H1 (cell line): ENCODE results near the gene TRAPPC8. TPM values are rescaled to one million over a fixed set of nuclear protein-coding genes. Genes with fewer than 3 reads are reported as not detected.

Experiments used
- CTCF ChIA-PET: fragments of 300-600 bp; sonication (Branson Sonifier 250); formaldehyde crosslinking; loops from one replicate; lab custom pipeline; 2021; ENCODE audit not compliant: partially characterized antibody; lab: Charles Lee
- POLR2A ChIA-PET: fragments of 300-600 bp; sonication (Branson Sonifier 250); formaldehyde crosslinking; loops from one replicate; lab custom pipeline; 2021; ENCODE audit warnings: inconsistent platforms; ENCODE audit not compliant: partially characterized antibody; lab: Charles Lee
- DNase-seq, 2 experiments: peaks; one replicate each; pipeline versions ENCODE4 v3.0.0 to v3.0.0-alpha.2; 2010 to 2022; ENCODE audit warnings: low spot score in 2 of 2, low read depth in 1 of 2, mixed read lengths in 1 of 2
- FAIRE-seq: peaks from 2 replicates; lab custom pipeline; 2011; peaks lifted over from hg19 to GRCh38; lab: Jason Lieb, UNC
- H2AFZ ChIP-seq: 2 replicates; pipeline ENCODE4 v1.8.1; 2012; ENCODE audit warnings: low read length, inconsistent platforms
- H2AK5ac ChIP-seq: 2 replicates; pipeline ENCODE4 v1.6.1; 2013; ENCODE audit warnings: low read depth, low read length
- H2BK120ac ChIP-seq: replicated peaks from 2 replicates; pipeline ENCODE3; 2013; ENCODE audit warnings: low read depth, low read length, inconsistent platforms
- H2BK12ac ChIP-seq: 2 replicates; pipeline ENCODE4 v1.6.1; 2013; ENCODE audit warnings: low read depth, low read length
- H2BK15ac ChIP-seq: 2 replicates; pipeline ENCODE4 v1.6.1; 2013; ENCODE audit warnings: low read length
- H2BK20ac ChIP-seq: 2 replicates; pipeline ENCODE4 v1.6.1; 2013; ENCODE audit warnings: low read length
- H2BK5ac ChIP-seq: 2 replicates; pipeline ENCODE4 v1.6.1; 2013; ENCODE audit warnings: low read depth, low read length
- H3K14ac ChIP-seq: 2 replicates; pipeline ENCODE4 v1.6.1; 2013; ENCODE audit warnings: inconsistent platforms; ENCODE audit not compliant: insufficient read length
- H3K18ac ChIP-seq: 2 replicates; pipeline ENCODE4 v1.6.1; 2013; ENCODE audit warnings: low read length; ENCODE audit errors: extremely low read depth
- H3K23ac ChIP-seq: 2 replicates; pipeline ENCODE4 v1.6.1; 2013; ENCODE audit warnings: inconsistent platforms; ENCODE audit not compliant: insufficient read length
- H3K23me2 ChIP-seq: 2 replicates; pipeline ENCODE4 v1.6.1; 2013; ENCODE audit warnings: low read depth, low read length
- H3K27ac ChIP-seq: 2 replicates; pipeline ENCODE4 v1.6.1; 2011; ENCODE audit warnings: low read depth, low read length, inconsistent platforms
- H3K27me3 ChIP-seq, 4 experiments: replicated peaks in 1 of 4; 1 replicate in 1 of 4; 2 replicates in 3 of 4; pipeline versions ENCODE4 v1.6.1 to v1.8.1; 2011 to 2013; ENCODE audit warnings: low read length in 3 of 4, mild to moderate bottlenecking in 3 of 4, inconsistent platforms in 2 of 4, mixed read lengths in 2 of 4, moderate library complexity in 1 of 4; ENCODE audit not compliant: control insufficient read depth in 3 of 4, insufficient read depth in 3 of 4; ENCODE audit errors: extremely low read depth in 1 of 4
- H3K36me3 ChIP-seq, 4 experiments: 2 replicates each; pipeline versions ENCODE4 v1.6.1 to v1.8.1; 2011 to 2013; ENCODE audit warnings: mild to moderate bottlenecking in 4 of 4, low read length in 3 of 4, moderate library complexity in 2 of 4, control low read depth in 1 of 4, inconsistent platforms in 1 of 4; ENCODE audit not compliant: insufficient read depth in 4 of 4, control insufficient read depth in 2 of 4
- H3K4ac ChIP-seq: replicated peaks from 2 replicates; pipeline ENCODE3; 2013; ENCODE audit warnings: low read length, low read depth, mixed read lengths, inconsistent platforms; ENCODE audit not compliant: insufficient read length
- H3K4me1 ChIP-seq, 4 experiments: replicated peaks in 1 of 4; 1 replicate in 1 of 4; 2 replicates in 3 of 4; pipeline versions ENCODE4 v1.6.1 to v1.8.1; 2011 to 2013; ENCODE audit warnings: low read length in 3 of 4, inconsistent platforms in 2 of 4, mixed read lengths in 1 of 4; ENCODE audit not compliant: insufficient read depth in 4 of 4, control insufficient read depth in 3 of 4
- H3K4me2 ChIP-seq, 2 experiments: 2 replicates each; pipeline versions ENCODE4 v1.6.1 to v1.8.1; 2011 to 2013; ENCODE audit warnings: low read depth in 2 of 2, low read length in 2 of 2, control low read depth in 1 of 2, inconsistent platforms in 1 of 2, mild to moderate bottlenecking in 1 of 2; ENCODE audit not compliant: insufficient read depth in 1 of 2
- H3K4me3 ChIP-seq, 4 experiments: fragments of 200-600, 300-600 bp in 1 of 4; sonication (generic), shearing (Covaris generic), sonication (Bioruptor Twin) in 1 of 4; 2 replicates each; pipeline versions ENCODE4 v1.5.1 to v1.8.1; 2011 to 2016; ENCODE audit warnings: low read length in 4 of 4, low read depth in 3 of 4, control low read depth in 2 of 4, inconsistent platforms in 2 of 4, mild to moderate bottlenecking in 2 of 4, mixed read lengths in 1 of 4, moderate library complexity in 1 of 4; ENCODE audit not compliant: insufficient read depth in 2 of 4; ENCODE audit errors: extremely low read depth in 1 of 4
- H3K56ac ChIP-seq: replicated peaks from 2 replicates; pipeline ENCODE3; 2013; ENCODE audit warnings: low read depth, mild to moderate bottlenecking, mixed read lengths, low read length, inconsistent platforms; ENCODE audit not compliant: insufficient read length
- H3K79me1 ChIP-seq: 2 replicates; pipeline ENCODE4 v1.6.1; 2013; ENCODE audit warnings: low read depth, low read length, control low read depth
- H3K79me2 ChIP-seq, 2 experiments: 2 replicates each; pipeline versions ENCODE4 v1.6.1 to v1.8.1; 2012 to 2013; ENCODE audit warnings: low read length in 2 of 2, mild to moderate bottlenecking in 2 of 2, inconsistent platforms in 1 of 2; ENCODE audit not compliant: insufficient read depth in 2 of 2, control insufficient read depth in 1 of 2
- H3K9ac ChIP-seq, 4 experiments: replicated peaks in 1 of 4; 1 replicate in 1 of 4; 2 replicates in 3 of 4; pipeline versions ENCODE4 v1.6.1 to v1.8.1; 2011 to 2013; ENCODE audit warnings: low read depth in 3 of 4, low read length in 3 of 4, control low read depth in 2 of 4, mild to moderate bottlenecking in 2 of 4, moderate library complexity in 2 of 4, inconsistent platforms in 1 of 4; ENCODE audit errors: extremely low read depth in 1 of 4
- H3K9me3 ChIP-seq, 2 experiments: 2 replicates each; pipeline versions ENCODE4 v1.6.1 to v1.8.1; 2012 to 2013; ENCODE audit warnings: mild to moderate bottlenecking in 2 of 2, moderate library complexity in 2 of 2, control low read depth in 1 of 2, inconsistent platforms in 1 of 2, low read depth in 1 of 2, low read length in 1 of 2, mixed read lengths in 1 of 2; ENCODE audit not compliant: insufficient read depth in 2 of 2
- H4K20me1 ChIP-seq, 2 experiments: replicated peaks in 1 of 2; 2 replicates each; pipeline versions ENCODE3 to v1.8.1; 2011 to 2013; ENCODE audit warnings: inconsistent platforms in 2 of 2, low read length in 2 of 2, mild to moderate bottlenecking in 1 of 2; ENCODE audit not compliant: insufficient read depth in 2 of 2, control insufficient read depth in 1 of 2
- H4K5ac ChIP-seq: 2 replicates; pipeline ENCODE4 v1.6.1; 2013; ENCODE audit warnings: low read length, low read depth, mixed read lengths, inconsistent platforms; ENCODE audit not compliant: insufficient read length
- H4K8ac ChIP-seq: 2 replicates; pipeline ENCODE4 v1.8.0; 2013; ENCODE audit warnings: mild to moderate bottlenecking, moderate library complexity, low read length, inconsistent platforms; ENCODE audit not compliant: insufficient read depth; ENCODE audit errors: extremely low read depth
- H4K91ac ChIP-seq: replicated peaks from 2 replicates; pipeline ENCODE3; 2013; ENCODE audit warnings: low read length, mixed read lengths, inconsistent platforms; ENCODE audit not compliant: insufficient read length
- FOSL1 ChIP-seq: IDR thresholded peaks from 2 replicates; pipeline ENCODE4 v1.6.1; 2011; ENCODE audit warnings: mild to moderate bottlenecking, low read depth, low read length, moderate library complexity; ENCODE audit not compliant: insufficient read depth
- GABPA ChIP-seq: IDR thresholded peaks from 2 replicates; pipeline ENCODE4 v1.6.1; 2011; ENCODE audit warnings: mild to moderate bottlenecking, low read length, moderate library complexity, borderline replicate concordance; ENCODE audit not compliant: insufficient read depth
- POLR2AphosphoS5 ChIP-seq: IDR thresholded peaks from 2 replicates; pipeline ENCODE4 v1.6.1; 2011; ENCODE audit warnings: low read depth, low read length
- WGBS, 2 experiments: shearing (Covaris generic) in 1 of 2; methylation state at CpG; one replicate each; pipeline versions ENCODE4 v1.1.6 to v1.1.7; 2013 to 2015; ENCODE audit warnings: low lambda C conversion rate in 2 of 2, mixed read lengths in 2 of 2, inconsistent platforms in 1 of 2, low coverage in 1 of 2, missing lambda C conversion rate in 1 of 2; ENCODE audit not compliant: insufficient replicate concordance in 2 of 2, insufficient coverage in 1 of 2, insufficient read length in 1 of 2; ENCODE audit errors: extremely low coverage in 1 of 2, missing lambda C conversion rate in 1 of 2; 5-methylcytosine and 5-hydroxymethylcytosine counted together
- polyA plus RNA-seq, 7 experiments: library from polyadenylated mRNA; depleted of rRNA in 3 of 7; stranded (reverse) in 5 of 7; unstranded in 2 of 7; fragments of >200 nt in 5 of 7; fragments of 200-250 nt in 2 of 7; gene quantifications; 1 replicate in 5 of 7; 2 replicates in 1 of 7; 4 replicates in 1 of 7; pipeline versions ENCODE4 v1.2.1 to v1.2.3, GENCODE V29; 2011 to 2013; ENCODE audit warnings: missing spikeins in 2 of 7, mixed read lengths in 2 of 7
- total RNA-seq: library from RNA; stranded (reverse); fragmentation: NEBNext Ultra II Directional; extraction: Animal tissue kit (Norgen Biotek cat#: 25700); gene quantifications from 2 replicates; pipeline ENCODE4 v1.2.1, GENCODE V29; 2021

The TRAPPC8 gene
- total and polyA plus RNA-seq, 2 of the 8 experiments (the other 6 are each of a cell fraction or from before 2014, with no cell fraction given) = 43.6 to 56.5 TPM

DNA sequence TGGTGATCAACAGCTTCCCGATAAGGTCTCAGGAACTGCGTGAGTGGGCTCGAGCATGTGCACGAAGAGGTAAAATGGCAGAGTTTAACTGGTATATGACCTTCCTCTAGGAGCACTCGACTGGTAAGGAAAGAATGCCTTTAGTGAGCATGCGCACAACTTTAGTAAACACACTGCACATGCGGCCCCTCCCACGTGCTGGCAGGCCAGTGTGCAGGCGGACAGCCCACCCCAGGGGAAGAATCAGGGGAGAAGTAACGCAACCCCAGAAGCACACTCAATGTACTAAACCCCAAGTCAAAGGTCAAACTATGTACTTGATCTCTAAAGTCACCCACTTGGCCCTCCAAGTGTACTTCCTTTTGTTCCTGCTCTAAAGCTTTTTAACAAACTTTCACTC lies 153.5 kb downstream of the TRAPPC8 start:
- Histone ChIP-seq H3K4me3 (no peak overlapping the region), H3K23ac (no peak overlapping the region), H3K9ac (no peak overlapping the region), H2BK15ac (peak overlapping the region; percentile 77; the same call in 1 of the 2 replicates), H3K4ac (no peak overlapping the region), H2BK5ac (no peak overlapping the region), H2AK5ac (no peak overlapping the region), H3K56ac (no peak overlapping the region), H3K4me2 (no peak overlapping the region), H2AFZ (0 out of 2 replicates have a peak overlapping the region, but pooled peaks have one; percentile 15), H3K9me3 (no peaks in the 10 kb centered on the region), H2BK12ac (0 out of 2 replicates have a peak overlapping the region, but pooled peaks have one; percentile 20), H4K5ac (no peak overlapping the region), H3K79me1 (no peaks in the 10 kb centered on the region), H4K20me1 (no peaks in the 10 kb centered on the region), H3K27ac (no peak overlapping the region), H3K18ac (no peak overlapping the region), H3K27me3 (no peaks in the 10 kb centered on the region), H3K23me2 (no peaks in the 10 kb centered on the region), H3K14ac (no peak overlapping the region)
- DNase-seq (no peak), FAIRE-seq (no peak)
- TF ChIP-seq GABPA (no peak), POLR2AphosphoS5 (no peak), FOSL1 (no peak)
- TF ChIP-seq, all 59 proteins: peak for 0
- no peak overlapping the region for H4K8ac ChIP-seq
- H3K36me3 ChIP-seq = no peaks in the 10 kb centered on the region
- 90% methylated on average over 10 of the region's 10 CpGs; no CpG with 5 or more reads in 1 of the 2 experiments for WGBS, 2 experiments
- H4K91ac ChIP-seq = no peak overlapping the region
- H2BK120ac ChIP-seq = no peak overlapping the region
- no peak overlapping the region for H2BK20ac ChIP-seq
- ChIA-PET POLR2A (no interaction called here), CTCF (interaction anchor here (1.2 kb wide), 1 partner anchor 49 kb away, joined by 4 read pairs; no protein-coding TSS in a partner anchor)
- no peaks in the 10 kb centered on the region for H3K4me1 ChIP-seq
- H3K79me2 ChIP-seq = no peaks in the 10 kb centered on the region
